C4-2B (cell line): Measurements from ENCODE around the gene HAPLN2.
A peak's percentile ranks its signal among the peaks of the same experiment; 100 is the strongest.
"Not testable (repeated sequence)": the region's sequence is repeated elsewhere in the genome, so short reads cannot be mapped to it uniquely, and the experiment has no call there.

ENCODE experiments used
- H3K27ac ChIP-seq: fragments of 450-650 bp; 2 replicates; pipeline ENCODE4 v1.5.1; 2017
- ZFX ChIP-seq: fragments of 450-650 bp; IDR thresholded peaks from 2 replicates; pipeline ENCODE4 v1.6.1; 2017
- TF ChIP-seq, protein P1 (sequence below): fragments of 450-650 bp; conservative IDR thresholded peaks from 2 replicates; pipeline ENCODE4 v1.5.1; 2017; ENCODE audit warnings: mild to moderate bottlenecking

Gene HAPLN2

DNA sequence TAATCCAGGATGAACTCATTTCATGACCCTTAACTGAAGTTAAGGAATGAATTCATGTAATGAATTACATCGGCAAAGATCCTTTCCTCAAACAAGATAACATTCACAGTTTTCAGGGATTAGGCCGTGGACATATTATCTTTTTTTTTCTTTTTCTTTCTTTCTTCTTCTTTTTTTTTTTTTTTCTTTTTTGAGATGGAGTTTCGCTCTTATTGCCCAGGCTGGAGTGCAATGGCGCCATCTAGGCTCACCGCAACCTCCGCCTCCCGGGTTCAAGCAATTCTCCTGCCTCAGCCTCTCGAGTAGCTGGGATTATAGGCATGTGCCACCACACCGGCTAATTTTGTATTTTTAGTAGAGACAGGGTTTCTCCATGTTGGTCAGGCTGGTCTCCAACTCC, 11.9 kb downstream of the HAPLN2 start:
- not testable (repeated sequence) for H3K27ac ChIP-seq
- TF ChIP-seq, protein P1, sequence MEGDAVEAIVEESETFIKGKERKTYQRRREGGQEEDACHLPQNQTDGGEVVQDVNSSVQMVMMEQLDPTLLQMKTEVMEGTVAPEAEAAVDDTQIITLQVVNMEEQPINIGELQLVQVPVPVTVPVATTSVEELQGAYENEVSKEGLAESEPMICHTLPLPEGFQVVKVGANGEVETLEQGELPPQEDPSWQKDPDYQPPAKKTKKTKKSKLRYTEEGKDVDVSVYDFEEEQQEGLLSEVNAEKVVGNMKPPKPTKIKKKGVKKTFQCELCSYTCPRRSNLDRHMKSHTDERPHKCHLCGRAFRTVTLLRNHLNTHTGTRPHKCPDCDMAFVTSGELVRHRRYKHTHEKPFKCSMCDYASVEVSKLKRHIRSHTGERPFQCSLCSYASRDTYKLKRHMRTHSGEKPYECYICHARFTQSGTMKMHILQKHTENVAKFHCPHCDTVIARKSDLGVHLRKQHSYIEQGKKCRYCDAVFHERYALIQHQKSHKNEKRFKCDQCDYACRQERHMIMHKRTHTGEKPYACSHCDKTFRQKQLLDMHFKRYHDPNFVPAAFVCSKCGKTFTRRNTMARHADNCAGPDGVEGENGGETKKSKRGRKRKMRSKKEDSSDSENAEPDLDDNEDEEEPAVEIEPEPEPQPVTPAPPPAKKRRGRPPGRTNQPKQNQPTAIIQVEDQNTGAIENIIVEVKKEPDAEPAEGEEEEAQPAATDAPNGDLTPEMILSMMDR: peak; percentile 31

DNA sequence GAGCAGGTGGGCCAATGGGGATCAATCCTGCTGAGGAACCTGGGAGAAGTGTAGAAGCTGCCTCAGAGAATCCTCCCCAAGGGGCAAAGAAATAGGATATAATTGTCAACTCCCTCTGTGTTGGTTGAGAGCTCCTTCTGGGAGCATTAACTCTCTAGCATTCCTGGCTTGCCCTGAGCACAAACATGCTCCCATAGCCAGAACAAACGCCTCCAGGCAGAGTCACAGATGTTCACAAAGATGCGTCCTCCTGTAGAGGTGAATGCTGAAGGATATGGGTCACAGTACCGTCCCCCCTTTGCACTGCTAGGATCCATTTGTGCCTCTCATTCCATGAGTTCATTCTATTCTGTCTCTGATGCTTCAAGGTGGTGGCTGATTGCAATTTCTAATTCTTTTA, 13.1 kb downstream of the HAPLN2 start:
- TF ChIP-seq, protein P1: no peak
- no peak for TF ChIP-seq ZFX
- H3K27ac ChIP-seq: no peak overlapping the region

- H3K27ac ChIP-seq: no peak overlapping the region
- TF ChIP-seq, protein P1: no peak
- no peak for TF ChIP-seq ZFX
Measured at GRCh38 chr1:156638189-156638985, 19.2 kb downstream of the HAPLN2 start.

DNA sequence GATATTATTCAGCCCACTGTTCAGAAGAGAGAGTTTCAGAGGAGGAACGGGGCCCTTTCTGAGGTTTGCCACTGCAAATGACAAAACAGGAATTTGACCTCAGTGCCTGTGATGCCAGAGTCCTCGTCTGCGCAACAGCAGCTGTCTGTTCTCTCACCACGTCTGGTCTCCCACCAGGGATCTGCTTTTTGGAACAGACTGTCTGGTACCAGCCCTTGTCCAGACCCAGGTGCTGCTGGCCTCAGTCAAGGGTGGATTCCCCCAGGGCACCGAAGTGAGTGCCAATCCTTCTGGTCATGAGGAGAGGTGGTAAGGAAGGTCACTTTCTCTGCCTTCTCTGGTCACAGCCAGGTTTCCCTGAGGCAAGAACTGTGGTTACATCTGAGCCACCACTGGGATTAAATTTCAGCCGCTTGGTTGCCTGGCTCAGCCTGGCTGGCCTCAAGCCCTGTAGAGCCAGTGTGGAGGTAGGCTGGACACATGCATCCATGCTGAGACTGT, 20.4 kb downstream of the HAPLN2 start:
- H3K27ac ChIP-seq: no peak overlapping the region
- TF ChIP-seq, protein P1: no peak
- no peak for TF ChIP-seq ZFX

DNA sequence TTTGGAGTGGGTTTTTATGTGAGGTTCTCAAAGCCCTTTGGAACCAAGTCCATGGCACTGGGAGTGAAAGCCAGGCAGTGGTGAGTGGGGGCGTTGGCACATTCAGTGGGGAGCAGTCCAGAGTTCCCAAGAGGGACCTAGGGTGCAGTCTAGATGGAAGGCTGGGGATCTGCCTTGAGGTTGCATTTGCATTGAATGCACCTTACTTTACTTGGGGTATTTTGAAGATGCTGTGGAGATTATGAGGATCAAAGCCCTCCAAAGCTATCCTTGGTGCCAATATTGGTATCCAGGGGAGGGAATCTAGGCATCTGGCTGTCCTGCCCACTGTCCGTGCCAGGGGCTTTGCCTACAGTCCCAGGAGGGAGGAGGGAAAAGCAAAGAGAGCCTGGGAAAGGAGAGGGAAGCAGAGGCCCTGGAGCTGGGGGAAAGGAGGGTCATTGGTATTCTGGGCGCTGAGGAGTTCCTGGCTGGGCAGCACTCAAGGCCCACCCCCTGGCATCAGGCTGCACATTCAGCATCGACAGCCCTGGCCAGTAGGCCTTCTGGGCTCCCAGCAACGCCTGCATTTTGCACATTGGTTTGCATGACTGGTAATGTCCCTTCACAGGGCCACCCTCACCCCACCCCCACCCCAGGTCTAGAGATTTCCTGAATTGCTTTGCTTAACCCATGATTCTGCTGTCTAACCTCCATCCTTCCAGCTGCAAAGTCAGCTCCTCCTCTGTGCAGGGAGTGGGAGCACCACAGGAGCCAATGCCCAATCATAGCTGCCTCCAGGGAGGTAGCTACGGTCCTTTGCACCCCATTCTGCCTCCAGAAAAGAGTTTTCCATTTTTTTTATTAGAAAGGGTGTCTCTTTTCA, 21.9 kb downstream of the HAPLN2 start:
- no peak overlapping the region for H3K27ac ChIP-seq
- TF ChIP-seq, protein P1: no peak
- no peak for TF ChIP-seq ZFX

- TF ChIP-seq, protein P1: no peak
- TF ChIP-seq ZFX: no peak
- H3K27ac ChIP-seq: no peak within 1 kb of the TSS
Measured at GRCh38 chr1:156641761-156642264, 22.6 kb downstream of the HAPLN2 start, which contains the start of gene BCAN. Gene BCAN (plus strand): TSS chr1:156642117. CDS start chr1:156646055, 3,938 bp downstream.
